ENCODE results near the gene TBC1D21. TPM values are rescaled to one million over a fixed set of nuclear protein-coding genes. Genes with fewer than 3 reads are reported as not detected.

Gene TBC1D21
- total and polyA plus RNA-seq, 10 of the 15 experiments (the other 5 are each of a cell fraction or from before 2014, with no cell fraction given), result not detected

DNA sequence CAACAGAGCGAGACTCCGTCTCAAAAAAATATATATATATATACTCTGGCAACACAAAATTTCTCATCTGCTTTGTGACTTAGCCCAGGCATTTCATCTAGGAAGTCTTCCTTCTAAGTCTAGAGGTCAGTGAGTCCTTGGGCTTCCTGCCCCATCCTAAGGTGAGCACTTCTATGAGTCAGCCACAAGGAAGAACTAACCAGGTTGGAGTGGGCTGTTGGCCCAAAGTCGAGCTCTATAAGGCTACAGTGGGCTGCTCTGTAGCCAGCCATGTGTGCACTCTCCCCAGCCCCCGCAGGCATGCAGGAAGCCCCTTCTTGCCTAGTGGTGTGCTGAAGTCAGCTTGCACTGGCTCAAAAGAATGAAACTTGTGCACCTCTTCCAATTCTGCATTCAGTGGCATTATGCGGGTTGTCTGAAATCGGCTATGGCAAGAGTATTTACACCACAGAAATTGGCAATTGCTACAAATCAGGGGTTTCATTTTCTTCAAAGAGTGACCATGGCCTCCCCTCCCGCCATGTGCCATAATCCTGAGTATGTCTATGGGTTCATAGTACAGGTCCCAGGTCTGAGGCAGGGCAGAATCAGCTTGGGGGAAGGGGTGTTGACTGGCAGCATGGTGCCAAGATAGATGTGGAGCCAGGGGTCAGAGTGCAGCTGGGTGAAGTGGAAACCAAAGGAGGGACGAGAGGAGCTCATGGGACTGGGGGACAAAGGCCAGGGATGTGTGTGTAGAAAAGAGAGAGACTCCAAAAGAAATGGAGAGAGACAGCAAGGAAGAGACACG lies 30.9 kb downstream of the TBC1D21 start:
- no peak for FAIRE-seq

More for the DNA sequence above, 30.9 kb downstream of the TBC1D21 start:
- Histone ChIP-seq H3K27me3 (replicated peaks in 1 of 2; ENCODE audit: control insufficient read depth in 2 of 2, insufficient read depth in 2 of 2, low read length in 1 of 2) (peaks cover 2 to 3% of the 10 kb centered on the region in 2 experiments; a peak in 2 of 4 replicates), H3K79me2 (ENCODE audit: control insufficient read depth, insufficient read depth, low read length) (no peaks in the 10 kb centered on the region), H3K27ac (ENCODE audit: control insufficient read depth, insufficient read depth) (no peak overlapping the region), H3K9me3 (replicated peaks; ENCODE audit: control insufficient read depth, insufficient read depth, low read length) (no peaks in the 10 kb centered on the region), H4K20me1 (ENCODE audit: control insufficient read depth, insufficient read depth) (no peaks in the 10 kb centered on the region), H3K4me1 (ENCODE audit: control insufficient read depth, insufficient read depth, low read length) (no peaks in the 10 kb centered on the region), H3K9ac (ENCODE audit: control insufficient read depth, insufficient read depth, low read length) (no peak overlapping the region), H2AFZ (ENCODE audit: control insufficient read depth, low read depth, low read length) (no peak overlapping the region), H3K4me2 (ENCODE audit: control insufficient read depth, insufficient read depth) (no peak overlapping the region), H3K4me3 (no peak overlapping the region), H3K36me3 (ENCODE audit: control insufficient read depth in 2 of 2, insufficient read depth in 2 of 2, low read length in 1 of 2) (no peaks in the 10 kb centered on the region)
- in situ Hi-C loops (cut with MboI) (no loop called here), intact Hi-C loops (cut with micrococcal nuclease; ENCODE audit: unreplicated experiment) (no loop called here)
- DNase-seq (ENCODE audit: low read depth, low spot score) (no peak), ATAC-seq (no peak)
- no TSS peak for BruUV-seq (replicated peaks)
- ChIA-PET CTCF (interaction anchor here (1.1 to 8.8 kb wide), 2 partner anchors 11 to 30 kb away, joined by 3 to 116 read pairs; partner anchors contain the start of gene TBC1D21), POLR2A (interaction anchor here (0.6 kb wide), 1 partner anchor 47 kb away, joined by 3 read pairs; no protein-coding TSS in a partner anchor), SMC1A (ENCODE audit: uncharacterized antibody, unreplicated experiment) (no interaction called here), RAD21 (ENCODE audit: unreplicated experiment) (no interaction called here)
- TF ChIP-seq, protein P1, sequence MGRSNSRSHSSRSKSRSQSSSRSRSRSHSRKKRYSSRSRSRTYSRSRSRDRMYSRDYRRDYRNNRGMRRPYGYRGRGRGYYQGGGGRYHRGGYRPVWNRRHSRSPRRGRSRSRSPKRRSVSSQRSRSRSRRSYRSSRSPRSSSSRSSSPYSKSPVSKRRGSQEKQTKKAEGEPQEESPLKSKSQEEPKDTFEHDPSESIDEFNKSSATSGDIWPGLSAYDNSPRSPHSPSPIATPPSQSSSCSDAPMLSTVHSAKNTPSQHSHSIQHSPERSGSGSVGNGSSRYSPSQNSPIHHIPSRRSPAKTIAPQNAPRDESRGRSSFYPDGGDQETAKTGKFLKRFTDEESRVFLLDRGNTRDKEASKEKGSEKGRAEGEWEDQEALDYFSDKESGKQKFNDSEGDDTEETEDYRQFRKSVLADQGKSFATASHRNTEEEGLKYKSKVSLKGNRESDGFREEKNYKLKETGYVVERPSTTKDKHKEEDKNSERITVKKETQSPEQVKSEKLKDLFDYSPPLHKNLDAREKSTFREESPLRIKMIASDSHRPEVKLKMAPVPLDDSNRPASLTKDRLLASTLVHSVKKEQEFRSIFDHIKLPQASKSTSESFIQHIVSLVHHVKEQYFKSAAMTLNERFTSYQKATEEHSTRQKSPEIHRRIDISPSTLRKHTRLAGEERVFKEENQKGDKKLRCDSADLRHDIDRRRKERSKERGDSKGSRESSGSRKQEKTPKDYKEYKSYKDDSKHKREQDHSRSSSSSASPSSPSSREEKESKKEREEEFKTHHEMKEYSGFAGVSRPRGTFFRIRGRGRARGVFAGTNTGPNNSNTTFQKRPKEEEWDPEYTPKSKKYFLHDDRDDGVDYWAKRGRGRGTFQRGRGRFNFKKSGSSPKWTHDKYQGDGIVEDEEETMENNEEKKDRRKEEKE (IDR thresholded peaks at IDR 0.05), result no peak
- WGBS (ENCODE audit: insufficient coverage, insufficient replicate concordance, low lambda C conversion rate, missing lambda C conversion rate), result 44% methylated on average over 9 of the region's 9 CpGs
